Right cardiac atrium (tissue), 5 donors: ENCODE results near the gene DOCK4. TPM values are rescaled to one million over a fixed set of nuclear protein-coding genes. Genes with fewer than 3 reads are reported as not detected.

Experiments
- ATAC-seq, 2 donors: fragments of 200-7000 bp; cut with Tn5 transposase; one replicate each; pipeline versions ENCODE4 v1.8.0 to v1.9.1; 2020; ENCODE audit warnings: moderate library complexity in 2 of 2, mild to moderate bottlenecking in 1 of 2
- DNase-seq, 3 donors: peaks; one replicate each; pipeline ENCODE4 v3.0.0-alpha.2; 2020
- H3K27ac ChIP-seq: one replicate; pipeline ENCODE4 v1.5.1; 2013; ENCODE audit warnings: mild to moderate bottlenecking, low read length, control low read depth, moderate library complexity
- H3K27me3 ChIP-seq: one replicate; pipeline ENCODE4 v1.6.1; 2013; ENCODE audit not compliant: control insufficient read depth, insufficient read depth
- H3K4me1 ChIP-seq: one replicate; pipeline ENCODE4 v1.6.1; 2013; ENCODE audit warnings: low read length; ENCODE audit not compliant: control insufficient read depth, insufficient read depth
- H3K4me3 ChIP-seq: one replicate; pipeline ENCODE4 v1.5.1; 2013; ENCODE audit warnings: low read length, control low read depth
- H3K9me3 ChIP-seq: one replicate; pipeline ENCODE4 v1.6.1; 2013; ENCODE audit warnings: low read length; ENCODE audit not compliant: control insufficient read depth
- WGBS: extraction: QIAGEN DNeasy Blood & Tissue Kit; methylation state at CpG from one replicate; pipeline ENCODE4 v1.1.7; 2013; 5-methylcytosine and 5-hydroxymethylcytosine counted together
- intact Hi-C, 4 donors: fragments of 100-400 bp; cut with DNase I; formaldehyde crosslinking; loops; one replicate each; pipeline versions ENCODE4 v1.11.0 to v1.14.0; 2022 to 2023
- polyA plus RNA-seq: library from polyadenylated mRNA; stranded (reverse); fragments of 200-250 nt; gene quantifications from one replicate; pipeline ENCODE4 v1.2.3, GENCODE V29; 2013
- total RNA-seq, 4 donors: library from RNA; stranded (reverse); fragmentation: NEBNext Ultra II Directional; extraction: Animal tissue kit (Norgen Biotek cat#: 25700); gene quantifications; one replicate each; pipeline ENCODE4 v1.2.1, GENCODE V29; 2021
- donor health status: healthy with polysubstance abuse.
- donor health status: DM: no; HTN: yes; CAD: no.
- donor health status: DM: no; HTN: no; CAD: no.
- donor health status: DM: no; HTN: yes; CAD: no; lungs with severe emphysema.
- donor health status: DM: yes; HTN: yes; CAD: no.

Gene DOCK4
- total and polyA plus RNA-seq, 5 donors, result 5.7 to 19.9 (median 15.7) TPM

- Histone ChIP-seq H3K4me1 (peaks cover 4% of the 10 kb centered on the region), H3K9me3 (no peaks in the 10 kb centered on the region), H3K27ac (no peak overlapping the region), H3K4me3 (no peak overlapping the region), H3K27me3 (no peaks in the 10 kb centered on the region)
- ATAC-seq (no peak), DNase-seq (no peak)
- WGBS, result 92% methylated on average over 3 of the region's 3 CpGs
- intact Hi-C loops, result no loop called here
Observed at GRCh38 chr7:112174192-112174591, 32.0 kb downstream of the DOCK4 start.

- intact Hi-C loops, result no loop called here
- Histone ChIP-seq H3K27ac (no peak overlapping the region), H3K27me3 (no peaks in the 10 kb centered on the region), H3K4me3 (no peak overlapping the region), H3K9me3 (no peaks in the 10 kb centered on the region), H3K4me1 (peaks cover 4% of the 10 kb centered on the region)
- no peak for DNase-seq
- ATAC-seq, result no peak
- WGBS, result 72% methylated on average over 4 of the region's 4 CpGs
Observed at GRCh38 chr7:112173568-112173905, 32.7 kb downstream of the DOCK4 start.

GRCh38 chr7:112172870-112173567, 33.2 kb downstream of the DOCK4 start:
- ATAC-seq (peak; percentile 59 to 68), DNase-seq (no peak)
- Histone ChIP-seq H3K4me1 (peaks cover 4% of the 10 kb centered on the region), H3K27me3 (no peaks in the 10 kb centered on the region), H3K9me3 (no peaks in the 10 kb centered on the region), H3K27ac (no peak overlapping the region), H3K4me3 (no peak overlapping the region)
- 46% methylated on average over 8 of the region's 8 CpGs for WGBS
- intact Hi-C loops, result no loop called here

GRCh38 chr7:112171673-112172072, 34.5 kb downstream of the DOCK4 start:
- 95% methylated on average over 1 of the region's 1 CpG for WGBS
- DNase-seq (no peak), ATAC-seq (no peak)
- no peaks in the 10 kb centered on the region for H3K9me3 ChIP-seq
- H3K4me3 ChIP-seq, result no peak overlapping the region
- H3K4me1 ChIP-seq, result peaks cover 4% of the 10 kb centered on the region
- no peak overlapping the region for H3K27ac ChIP-seq
- intact Hi-C loops, result no loop called here
- H3K27me3 ChIP-seq, result no peaks in the 10 kb centered on the region

- WGBS, result 83% methylated on average over 2 of the region's 2 CpGs
- ATAC-seq, result no peak
- no peaks in the 10 kb centered on the region for H3K9me3 ChIP-seq
Observed at GRCh38 chr7:112168915-112169314, 37.3 kb downstream of the DOCK4 start.

GRCh38 chr7:112167147-112167546, 39.1 kb downstream of the DOCK4 start:
- no peak overlapping the region for H3K4me3 ChIP-seq
- peaks cover 1% of the 10 kb centered on the region for H3K4me1 ChIP-seq
- DNase-seq (no peak), ATAC-seq (no peak)
- no peaks in the 10 kb centered on the region for H3K9me3 ChIP-seq
- H3K27ac ChIP-seq, result no peak overlapping the region
- intact Hi-C loops, result no loop called here
- WGBS, result 67% methylated on average over 3 of the region's 3 CpGs
- no peaks in the 10 kb centered on the region for H3K27me3 ChIP-seq

More at GRCh38 chr7:112168915-112169314, 37.3 kb downstream of the DOCK4 start:
- H3K4me1 ChIP-seq, result peaks cover 4% of the 10 kb centered on the region
- H3K4me3 ChIP-seq, result no peak overlapping the region
- no peak overlapping the region for H3K27ac ChIP-seq
- no peak for DNase-seq
- intact Hi-C loops, result no loop called here
- H3K27me3 ChIP-seq, result no peaks in the 10 kb centered on the region

- H3K27me3 ChIP-seq, result no peaks in the 10 kb centered on the region
- no peak overlapping the region for H3K27ac ChIP-seq
- intact Hi-C loops, result no loop called here
- WGBS, result 63% methylated on average over 6 of the region's 6 CpGs
- ATAC-seq (no peak), DNase-seq (no peak)
- H3K4me1 ChIP-seq, result peaks cover 8% of the 10 kb centered on the region
- no peaks in the 10 kb centered on the region for H3K9me3 ChIP-seq
- H3K4me3 ChIP-seq, result no peak overlapping the region
Observed at GRCh38 chr7:112162784-112163506, 43.3 kb downstream of the DOCK4 start.

GRCh38 chr7:112162142-112162766, 43.9 kb downstream of the DOCK4 start:
- Histone ChIP-seq H3K4me1 (peaks cover 8% of the 10 kb centered on the region), H3K4me3 (no peak overlapping the region), H3K27me3 (no peaks in the 10 kb centered on the region), H3K27ac (no peak overlapping the region), H3K9me3 (no peaks in the 10 kb centered on the region)
- peak; percentile 93 to 98 for ATAC-seq
- peak; percentile 69 to 79 (median 72) for DNase-seq
- intact Hi-C loops, result no loop called here
- WGBS, result 34% methylated on average over 2 of the region's 2 CpGs

- H3K27me3 ChIP-seq, result no peaks in the 10 kb centered on the region
- 60% methylated on average over 3 of the region's 3 CpGs for WGBS
- intact Hi-C loops, result no loop called here
- no peaks in the 10 kb centered on the region for H3K9me3 ChIP-seq
- H3K27ac ChIP-seq, result no peak overlapping the region
- peaks cover 8% of the 10 kb centered on the region for H3K4me1 ChIP-seq
- H3K4me3 ChIP-seq, result no peak overlapping the region
- DNase-seq (no peak), ATAC-seq (peak in 1 of 2 donors; percentile 31)
Observed at GRCh38 chr7:112161253-112162141, 44.7 kb downstream of the DOCK4 start.

GRCh38 chr7:112160771-112161150, 45.4 kb downstream of the DOCK4 start:
- ATAC-seq (peak in 1 of 2 donors; percentile 3), DNase-seq (no peak)
- 67% methylated on average over 7 of the region's 7 CpGs for WGBS
- no peaks in the 10 kb centered on the region for H3K27me3 ChIP-seq
- H3K9me3 ChIP-seq, result no peaks in the 10 kb centered on the region
- intact Hi-C loops, result no loop called here
- peak overlapping the region; percentile 59 for H3K27ac ChIP-seq
- peaks cover 8% of the 10 kb centered on the region for H3K4me1 ChIP-seq
- no peak overlapping the region for H3K4me3 ChIP-seq
